EL (cell line): ENCODE data around the gene IL17D.
"Not testable (repeated sequence)": the region's sequence is repeated elsewhere in the genome, so short reads cannot be mapped to it uniquely, and the experiment has no call there.

Experiments
- DNase-seq: peaks from one replicate; pipeline ENCODE4 v3.0.0-alpha.2; 2016

Gene IL17D

DNA sequence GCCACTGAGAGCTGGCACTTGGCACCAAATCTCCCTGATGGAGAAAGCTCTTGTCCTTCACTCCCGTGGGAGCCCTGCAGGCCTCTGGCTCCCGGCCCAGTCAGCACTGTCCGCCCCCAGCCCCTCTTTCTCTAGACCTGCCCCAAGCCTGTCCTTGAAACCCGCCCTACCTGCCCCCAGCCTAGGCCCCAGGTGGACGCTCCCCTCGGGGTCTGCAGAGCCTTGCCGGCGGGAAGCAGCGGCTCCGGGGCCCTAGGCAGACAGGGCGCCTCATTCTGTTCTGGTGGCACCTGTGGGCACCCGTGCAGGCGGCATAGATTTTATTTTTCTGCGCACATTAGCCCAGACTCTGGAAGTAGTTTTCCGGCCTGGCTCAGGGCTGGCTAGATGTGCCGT lies 17.6 kb downstream of the IL17D start:
- no peak for DNase-seq

DNA sequence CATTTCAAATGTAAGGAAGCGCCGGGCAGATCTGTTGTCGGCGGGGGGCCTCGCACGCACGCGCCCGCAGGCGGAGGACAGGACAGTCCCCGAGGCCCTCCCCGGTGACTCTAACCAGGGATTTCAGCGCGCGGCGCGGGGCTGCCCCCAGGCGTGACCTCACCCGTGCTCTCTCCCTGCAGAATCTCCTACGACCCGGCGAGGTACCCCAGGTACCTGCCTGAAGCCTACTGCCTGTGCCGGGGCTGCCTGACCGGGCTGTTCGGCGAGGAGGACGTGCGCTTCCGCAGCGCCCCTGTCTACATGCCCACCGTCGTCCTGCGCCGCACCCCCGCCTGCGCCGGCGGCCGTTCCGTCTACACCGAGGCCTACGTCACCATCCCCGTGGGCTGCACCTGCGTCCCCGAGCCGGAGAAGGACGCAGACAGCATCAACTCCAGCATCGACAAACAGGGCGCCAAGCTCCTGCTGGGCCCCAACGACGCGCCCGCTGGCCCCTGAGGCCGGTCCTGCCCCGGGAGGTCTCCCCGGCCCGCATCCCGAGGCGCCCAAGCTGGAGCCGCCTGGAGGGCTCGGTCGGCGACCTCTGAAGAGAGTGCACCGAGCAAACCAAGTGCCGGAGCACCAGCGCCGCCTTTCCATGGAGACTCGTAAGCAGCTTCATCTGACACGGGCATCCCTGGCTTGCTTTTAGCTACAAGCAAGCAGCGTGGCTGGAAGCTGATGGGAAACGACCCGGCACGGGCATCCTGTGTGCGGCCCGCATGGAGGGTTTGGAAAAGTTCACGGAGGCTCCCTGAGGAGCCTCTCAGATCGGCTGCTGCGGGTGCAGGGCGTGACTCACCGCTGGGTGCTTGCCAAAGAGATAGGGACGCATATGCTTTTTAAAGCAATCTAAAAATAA lies 18.2 kb downstream of the IL17D start:
- peak; percentile 82 for DNase-seq

DNA sequence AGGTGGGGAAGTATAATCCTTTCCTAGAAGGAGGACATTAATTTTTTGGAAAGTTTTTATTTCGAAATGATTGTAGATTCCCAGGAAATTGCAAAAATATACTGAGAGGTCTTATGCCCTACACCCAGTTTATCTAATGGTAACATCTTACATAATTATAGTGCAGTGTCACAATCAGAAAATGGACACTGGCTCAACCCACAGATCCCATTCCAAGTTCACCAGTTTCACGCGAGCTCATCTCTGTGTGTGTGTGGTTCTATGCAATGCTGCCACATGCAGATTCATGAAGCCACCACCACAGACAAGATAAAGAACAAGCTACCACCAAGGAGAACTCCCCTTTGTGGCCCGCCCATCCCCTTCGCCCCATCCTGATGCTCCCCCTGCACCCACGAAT lies 24.4 kb downstream of the IL17D start:
- DNase-seq, result no peak

DNA sequence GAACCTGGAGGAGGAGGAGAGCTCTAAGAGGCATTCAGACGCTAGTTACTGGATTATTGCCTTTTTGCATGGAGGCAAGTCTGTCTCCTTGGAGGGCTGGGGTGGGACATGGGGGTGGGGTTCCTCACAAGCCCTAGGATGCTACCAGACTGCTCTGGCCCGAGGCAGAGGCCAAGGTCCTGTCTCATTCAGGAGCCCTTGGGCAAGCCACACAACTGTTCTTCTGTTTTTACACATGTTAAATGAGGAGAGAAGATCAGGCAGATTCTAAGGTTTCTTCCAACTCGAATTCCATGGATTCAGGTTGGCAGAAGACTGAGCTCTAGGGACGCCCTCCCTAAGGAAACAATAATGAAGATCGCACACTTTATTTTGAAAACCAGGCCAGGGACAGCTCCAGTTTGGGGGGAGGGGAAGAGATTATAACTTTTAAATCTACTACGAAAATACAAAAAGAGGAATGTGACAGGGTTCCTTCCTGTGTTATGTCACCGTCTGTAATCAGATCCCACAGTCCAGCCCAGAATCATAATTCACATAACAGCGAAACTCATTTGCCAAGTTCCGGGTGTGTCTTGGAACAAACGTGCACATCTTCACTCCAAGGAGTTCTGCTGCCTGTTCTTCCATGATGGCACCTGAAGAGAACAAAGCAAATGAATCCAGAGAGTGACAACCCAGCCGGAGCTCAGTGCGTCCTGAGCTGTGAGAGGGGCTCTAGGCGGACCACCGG lies 25.2 kb downstream of the IL17D start:
- no peak for DNase-seq

DNA sequence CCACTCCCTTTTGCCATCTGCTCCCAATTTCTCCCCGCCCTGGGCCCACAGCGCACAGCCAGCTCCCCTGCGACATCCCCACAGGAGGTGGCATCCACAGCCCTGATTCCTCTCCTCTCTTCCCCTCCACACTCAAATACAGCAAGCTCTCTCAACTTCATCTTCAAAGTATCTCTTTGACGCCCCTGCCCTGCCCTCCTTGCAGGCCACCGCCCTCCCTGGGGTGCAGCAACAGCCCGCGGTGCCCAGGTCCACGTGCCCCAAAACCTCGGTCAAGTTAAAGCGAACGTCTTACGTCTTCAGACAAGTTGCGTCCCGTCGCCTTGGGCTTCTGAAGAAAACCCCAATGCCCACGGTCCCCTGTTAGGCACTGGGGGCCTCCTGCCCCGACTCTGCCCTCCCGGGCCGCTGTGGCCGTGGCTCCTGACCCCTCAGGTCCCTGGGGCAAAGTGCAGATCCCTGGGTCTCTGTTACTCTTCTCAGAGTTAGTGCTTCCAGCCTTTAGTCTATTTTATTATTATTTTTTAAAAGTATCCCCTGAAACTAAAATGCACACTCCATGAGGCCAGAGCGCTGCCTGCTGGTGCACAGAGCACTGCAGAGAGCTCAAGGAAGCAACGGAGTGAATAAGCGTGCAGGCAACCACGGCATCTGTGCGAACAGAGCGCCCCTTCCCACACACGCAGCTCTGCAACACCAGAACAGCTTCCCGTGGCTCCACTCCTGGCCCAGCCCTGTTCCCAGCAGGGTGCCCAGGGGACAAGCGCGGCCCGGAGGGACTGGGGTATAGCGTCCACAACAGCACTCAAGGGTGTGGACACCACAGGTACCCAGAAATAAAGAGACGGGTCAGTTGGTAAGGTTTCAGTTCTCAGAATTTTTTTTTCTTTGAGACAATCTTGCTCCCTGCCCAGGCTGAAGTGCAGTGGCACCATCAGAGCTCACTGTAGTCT lies 26.4 kb downstream of the IL17D start:
- no peak for DNase-seq

DNA sequence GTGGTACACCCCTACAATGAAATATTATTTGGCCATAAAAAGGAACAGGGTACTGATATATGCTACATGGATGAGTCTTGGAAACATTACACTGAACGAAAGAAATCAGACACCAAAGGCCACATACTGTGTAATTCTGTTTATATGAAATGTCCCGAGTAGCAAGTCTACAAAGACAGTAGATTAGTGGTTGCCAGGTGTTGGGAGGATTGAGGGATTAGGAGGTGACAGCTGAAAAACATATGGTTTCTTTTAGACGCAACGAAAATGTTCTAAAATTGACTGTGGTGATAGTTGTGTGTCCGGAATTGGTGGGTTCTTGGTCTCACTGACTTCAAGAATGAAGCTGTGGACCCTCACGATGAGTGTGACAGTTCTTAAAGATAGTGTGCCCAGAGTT lies 35.1 kb downstream of the IL17D start:
- DNase-seq, result no peak

DNA sequence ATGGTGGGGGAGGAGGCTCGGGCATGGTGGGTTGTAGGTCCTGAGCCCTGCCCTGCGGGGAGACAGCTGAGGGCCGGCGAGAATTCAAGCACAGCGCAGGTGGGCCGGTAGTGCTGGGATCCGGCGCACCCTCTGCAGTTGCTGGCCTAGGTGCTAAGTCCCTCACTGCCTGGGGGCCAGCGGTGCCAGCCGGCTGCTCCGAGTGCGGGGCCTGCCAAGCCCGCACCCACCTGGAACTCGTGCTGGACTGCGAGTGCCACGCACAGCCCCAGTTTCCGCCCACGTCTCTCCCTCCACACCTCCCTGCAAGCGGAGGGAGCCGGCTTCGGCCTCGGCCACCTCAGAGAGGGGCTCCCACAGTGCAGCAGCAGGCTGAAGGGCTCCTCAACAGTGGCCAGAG lies 36.5 kb downstream of the IL17D start:
- no peak for DNase-seq

DNA sequence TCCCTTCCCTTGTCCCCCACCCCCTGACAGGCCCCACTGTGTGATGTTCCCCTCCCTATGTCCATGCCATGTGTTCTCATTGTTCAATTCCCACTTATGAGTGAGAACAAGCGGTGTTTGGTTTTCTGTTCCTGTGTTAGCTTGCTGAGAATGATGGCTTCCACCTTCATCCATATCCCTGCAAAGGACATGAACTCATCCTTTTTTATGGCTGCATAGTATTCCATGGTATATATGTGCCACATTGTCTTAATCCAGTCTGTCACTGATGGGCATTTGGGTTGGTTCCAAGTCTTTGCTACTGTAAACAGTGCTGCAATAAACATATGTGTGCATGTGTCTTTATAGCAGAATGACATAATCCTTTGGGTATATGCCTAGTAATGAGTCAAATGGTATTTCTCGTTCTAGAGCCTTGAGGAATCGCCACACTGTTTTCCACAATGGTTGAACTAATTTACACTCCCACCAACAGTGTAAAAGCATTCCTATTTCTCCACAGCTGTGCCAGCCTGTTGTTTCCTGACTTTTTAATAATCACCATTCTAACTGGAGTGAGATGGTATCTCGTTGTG lies 40.4 kb downstream of the IL17D start:
- not testable (repeated sequence) for DNase-seq

DNA sequence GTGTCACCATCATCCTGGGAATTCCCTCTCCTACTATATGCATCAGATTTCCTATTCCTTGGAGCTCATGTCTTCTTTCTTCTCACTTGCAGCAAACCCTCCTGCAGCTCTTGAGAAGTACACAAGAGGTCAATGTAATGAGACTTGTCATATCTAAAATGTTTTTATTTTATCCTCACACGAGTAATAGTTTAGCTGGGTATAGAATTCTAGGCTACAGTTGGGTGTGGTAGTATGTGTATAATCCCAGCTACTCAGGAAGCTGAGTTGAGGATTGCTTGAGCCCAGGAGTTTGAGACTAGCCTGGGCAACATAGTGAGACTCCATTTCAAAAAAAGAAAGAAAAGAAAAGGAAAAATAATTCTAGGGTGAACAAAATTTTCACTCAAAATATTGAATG lies 45.9 kb downstream of the IL17D start:
- no peak for DNase-seq

DNA sequence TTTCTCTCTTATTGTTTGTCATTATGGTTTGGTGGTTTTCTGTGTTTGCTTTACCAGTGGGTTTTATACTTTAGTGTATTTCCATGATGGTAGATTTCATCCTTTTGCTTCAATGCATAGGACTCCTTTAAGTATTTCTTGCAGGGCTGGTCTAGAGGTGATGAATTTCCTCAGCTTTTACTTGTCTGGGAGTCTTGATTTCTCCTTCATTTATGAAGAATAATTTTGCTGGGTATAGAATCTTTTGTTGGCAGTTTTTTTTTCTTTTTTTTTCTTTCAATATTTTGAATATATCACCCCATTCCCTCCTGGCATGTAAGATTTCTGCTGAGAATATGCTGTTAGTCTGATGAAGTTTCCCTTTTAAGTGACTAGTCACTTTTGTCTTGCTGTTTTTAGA lies 50.5 kb downstream of the IL17D start:
- DNase-seq, result no peak

DNA sequence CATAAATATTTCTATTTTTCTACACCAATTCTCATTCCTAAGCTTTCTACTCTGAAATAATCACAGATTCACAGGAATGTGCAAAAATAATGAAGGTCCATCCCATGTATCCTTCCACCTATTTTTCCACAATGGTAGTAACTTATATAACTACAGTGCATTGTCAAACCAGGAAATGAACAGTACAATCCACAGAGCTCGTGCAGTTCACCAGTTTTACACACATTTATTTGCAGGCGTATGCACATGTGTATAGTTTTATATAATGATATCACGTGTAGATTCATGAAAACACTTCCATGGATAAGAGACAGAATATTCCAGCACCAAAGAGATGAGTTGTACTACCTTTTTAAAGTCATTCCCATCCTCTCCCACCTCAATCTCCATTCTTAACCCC lies 57.4 kb downstream of the IL17D start:
- DNase-seq, result no peak

DNA sequence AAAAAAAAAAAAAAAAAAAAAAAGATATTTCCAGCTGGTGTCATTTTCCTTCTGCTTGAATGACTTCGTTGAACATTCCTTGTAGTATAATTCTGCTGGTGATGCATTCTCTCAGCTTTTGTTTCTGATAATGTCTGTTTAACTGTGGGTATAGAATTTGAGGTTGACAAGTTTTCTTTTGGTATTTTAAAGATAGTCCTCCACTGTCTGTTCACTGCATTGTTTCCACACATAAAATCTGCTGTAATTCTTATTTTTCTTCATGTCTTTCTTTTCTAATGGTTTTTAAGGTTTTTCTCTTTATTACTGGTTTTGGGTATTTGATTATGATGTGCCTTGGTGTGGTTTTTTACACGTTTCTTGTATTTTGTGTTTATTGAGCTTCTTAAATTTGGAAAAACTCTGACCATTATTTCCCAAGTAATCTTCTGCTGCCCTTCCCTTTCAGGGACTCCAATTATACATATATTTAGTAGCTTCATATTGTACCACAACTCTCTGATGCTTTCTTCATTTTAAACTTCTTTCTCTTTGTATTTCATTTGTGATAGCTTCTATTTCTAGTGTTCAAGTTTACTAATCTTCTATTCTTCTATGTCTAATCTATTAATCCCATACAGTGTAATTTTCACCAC lies 63.9 kb downstream of the IL17D start:
- no peak for DNase-seq

DNA sequence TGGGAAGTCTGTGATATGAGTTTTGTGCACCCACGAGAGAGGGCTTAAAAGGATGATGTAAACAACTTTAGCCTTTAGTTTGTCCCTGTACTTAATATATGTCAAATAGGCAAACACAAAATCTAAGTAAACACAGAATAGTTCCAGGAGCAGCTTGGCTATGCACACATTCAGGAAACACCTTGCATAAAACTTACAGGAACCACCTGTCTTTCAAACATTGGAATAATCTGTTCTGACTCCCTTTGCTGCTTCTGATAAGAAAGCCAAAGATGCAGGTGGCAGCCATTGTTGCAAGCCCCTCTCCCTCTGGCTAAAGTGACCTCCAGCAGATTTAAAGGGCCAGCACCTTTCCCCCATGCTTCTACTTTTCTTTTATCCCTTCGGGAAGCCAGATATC lies 65.6 kb downstream of the IL17D start:
- no peak for DNase-seq

DNA sequence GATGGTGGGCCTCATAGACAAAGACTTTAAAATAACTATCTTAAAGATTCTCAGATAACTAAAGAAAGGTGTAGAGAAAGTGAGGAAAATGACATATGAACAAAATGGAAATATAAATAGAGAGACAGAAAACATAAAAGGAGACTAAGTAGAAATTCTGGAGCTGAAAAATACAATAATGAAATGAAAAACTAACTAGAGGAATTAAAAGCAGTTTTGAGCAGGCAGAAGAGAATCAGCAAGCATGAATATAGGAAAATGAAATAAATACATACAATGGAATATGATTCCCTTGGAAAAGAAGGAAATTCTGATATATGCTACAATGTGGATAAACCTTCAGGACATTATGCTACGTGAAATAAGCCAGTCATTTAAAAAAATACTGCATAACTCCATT lies 66.3 kb downstream of the IL17D start:
- DNase-seq, result no peak
